Eye (tissue), 1 donor: ENCODE measurements around the gene TBC1D3B.
"Not testable (repeated sequence)": the region's sequence is repeated elsewhere in the genome, so short reads cannot be mapped to it uniquely, and the experiment has no call there.

ENCODE experiments used
- DNase-seq: peaks from one replicate; pipeline ENCODE4 v3.0.0-alpha.2; 2015

Gene TBC1D3B

DNA sequence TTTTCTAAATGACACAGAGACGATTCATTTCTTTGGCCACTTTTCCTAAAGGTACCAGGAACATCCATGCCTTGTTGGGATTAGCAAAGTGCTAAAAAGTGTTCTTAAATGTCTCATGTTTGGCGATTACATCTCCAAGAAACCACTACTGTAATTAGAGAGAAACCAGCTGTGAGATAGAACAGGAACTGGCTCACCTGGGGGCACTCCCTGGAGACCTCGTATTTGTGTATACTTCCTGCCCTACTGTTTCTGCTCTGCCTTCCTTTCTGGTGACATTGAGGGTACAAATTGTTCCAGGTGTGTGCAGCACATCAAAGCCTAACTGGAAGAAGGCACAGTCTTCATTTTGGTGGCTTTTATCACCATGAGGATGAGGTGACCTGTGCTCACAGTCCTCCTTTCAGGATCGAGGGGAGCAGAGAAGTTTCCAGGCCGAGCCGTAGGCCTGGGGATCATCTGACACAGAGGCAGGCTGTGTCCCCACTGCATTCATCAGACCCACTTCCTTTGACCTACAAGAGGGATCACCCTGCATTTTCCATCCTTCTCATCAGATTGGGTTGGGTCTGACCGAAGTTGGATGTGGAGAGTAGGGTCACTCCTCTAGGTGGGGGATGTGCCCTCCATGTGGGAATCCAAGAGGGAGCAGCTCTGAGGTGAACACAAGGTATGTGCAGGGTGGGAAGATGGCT, 49.1 kb downstream of the TBC1D3B start:
- DNase-seq = no peak

DNA sequence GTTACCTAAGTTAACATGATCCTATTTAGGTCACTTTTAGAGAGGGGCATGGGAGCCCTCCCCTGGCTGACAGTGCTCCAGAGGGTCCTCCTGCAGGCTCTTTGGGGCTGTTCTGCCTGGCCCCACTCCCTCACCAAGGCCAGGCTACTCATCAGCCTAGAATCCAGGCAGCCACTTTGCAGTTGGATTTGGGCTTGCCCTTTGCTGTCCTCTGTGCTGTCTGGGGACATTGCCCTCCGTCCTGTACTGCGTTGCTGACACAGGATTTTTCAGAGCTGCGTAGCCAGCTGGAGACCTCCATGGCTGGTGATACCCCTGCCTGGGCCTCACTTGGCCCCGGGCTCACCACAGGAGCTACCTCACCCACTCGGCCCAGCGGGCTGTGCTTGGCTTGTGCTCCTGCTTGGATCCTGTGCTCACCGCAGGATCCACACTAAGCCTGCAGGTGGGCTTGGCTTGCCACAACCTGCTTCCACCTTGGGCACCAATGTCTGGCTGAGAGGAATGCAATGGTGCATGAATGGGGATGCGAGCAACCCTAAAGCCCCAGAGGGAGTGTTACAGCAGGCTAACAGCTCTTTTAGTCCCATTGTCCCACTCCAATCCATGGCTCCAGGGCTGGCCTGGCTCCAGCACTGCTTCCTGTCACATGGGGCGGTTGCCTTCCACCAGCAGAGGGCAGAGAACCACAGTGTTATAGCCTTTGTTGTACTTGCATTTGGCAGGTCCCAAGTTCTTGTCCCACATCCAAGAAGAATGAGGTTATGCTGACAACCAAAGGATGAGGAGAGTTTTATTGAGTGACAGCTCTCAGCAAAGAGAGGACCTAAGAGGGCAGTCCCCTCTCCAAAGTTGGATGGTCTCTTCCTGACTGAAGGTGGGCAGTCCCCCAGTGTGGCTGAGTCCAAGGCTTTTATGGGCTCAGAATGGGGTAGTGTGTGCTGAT, 51.3 kb downstream of the TBC1D3B start:
- no peak for DNase-seq

DNA sequence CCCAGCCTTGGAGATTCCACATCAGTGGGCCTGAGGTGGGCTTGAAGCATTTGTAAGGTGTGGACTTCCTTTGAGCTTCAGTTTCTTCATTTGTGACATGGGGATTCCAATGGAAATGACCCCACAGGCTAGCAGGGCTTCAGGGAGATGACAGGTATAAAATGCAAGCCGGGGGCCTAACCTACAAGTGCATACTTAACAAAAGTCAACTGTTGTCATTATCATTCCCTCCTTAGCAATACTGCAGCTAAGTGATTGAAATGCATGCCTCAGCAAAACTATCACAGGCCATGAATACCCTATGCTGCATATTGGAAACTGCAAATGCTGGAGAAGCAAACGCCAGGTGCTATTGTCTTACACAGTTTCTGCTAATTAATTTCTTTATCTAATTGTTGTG, 53.0 kb downstream of the TBC1D3B start:
- no peak for DNase-seq

DNA sequence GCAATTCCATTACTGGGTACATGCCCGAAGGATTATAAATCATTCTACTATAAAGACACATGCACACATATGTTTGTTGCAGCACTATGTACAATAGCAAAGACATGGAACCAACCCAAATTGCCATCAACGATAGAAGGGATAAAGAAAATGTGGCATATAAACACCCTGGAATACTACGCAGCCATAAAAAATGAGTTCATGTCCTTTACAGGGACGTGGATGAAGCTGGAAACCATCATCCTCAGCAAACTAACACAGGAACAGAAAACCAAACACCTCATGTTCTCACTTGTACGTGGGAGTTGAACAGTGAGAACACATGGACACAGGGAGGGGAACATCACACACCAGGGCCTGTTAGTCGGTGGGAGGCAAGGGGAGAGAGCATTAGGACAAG, 55.3 kb downstream of the TBC1D3B start:
- DNase-seq = not testable (repeated sequence)

DNA sequence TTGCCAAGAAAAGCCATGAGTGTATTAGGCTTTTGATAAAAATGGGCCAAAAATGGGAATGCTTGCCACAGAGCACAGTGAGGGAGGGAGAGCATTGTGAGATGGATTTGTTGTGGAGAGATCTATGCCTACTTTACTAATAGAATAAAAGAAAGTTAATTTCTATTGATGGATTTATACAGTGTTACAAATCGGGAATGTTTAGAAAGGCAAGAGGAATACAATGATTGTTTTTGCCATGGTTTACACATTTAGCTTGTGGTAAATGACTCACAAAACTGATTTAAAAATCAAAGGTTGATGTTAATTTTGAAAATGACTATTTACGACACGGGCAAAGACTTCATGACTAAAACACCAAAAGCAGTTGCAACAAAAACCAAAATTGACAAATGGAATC, 56.2 kb downstream of the TBC1D3B start:
- DNase-seq = no peak

DNA sequence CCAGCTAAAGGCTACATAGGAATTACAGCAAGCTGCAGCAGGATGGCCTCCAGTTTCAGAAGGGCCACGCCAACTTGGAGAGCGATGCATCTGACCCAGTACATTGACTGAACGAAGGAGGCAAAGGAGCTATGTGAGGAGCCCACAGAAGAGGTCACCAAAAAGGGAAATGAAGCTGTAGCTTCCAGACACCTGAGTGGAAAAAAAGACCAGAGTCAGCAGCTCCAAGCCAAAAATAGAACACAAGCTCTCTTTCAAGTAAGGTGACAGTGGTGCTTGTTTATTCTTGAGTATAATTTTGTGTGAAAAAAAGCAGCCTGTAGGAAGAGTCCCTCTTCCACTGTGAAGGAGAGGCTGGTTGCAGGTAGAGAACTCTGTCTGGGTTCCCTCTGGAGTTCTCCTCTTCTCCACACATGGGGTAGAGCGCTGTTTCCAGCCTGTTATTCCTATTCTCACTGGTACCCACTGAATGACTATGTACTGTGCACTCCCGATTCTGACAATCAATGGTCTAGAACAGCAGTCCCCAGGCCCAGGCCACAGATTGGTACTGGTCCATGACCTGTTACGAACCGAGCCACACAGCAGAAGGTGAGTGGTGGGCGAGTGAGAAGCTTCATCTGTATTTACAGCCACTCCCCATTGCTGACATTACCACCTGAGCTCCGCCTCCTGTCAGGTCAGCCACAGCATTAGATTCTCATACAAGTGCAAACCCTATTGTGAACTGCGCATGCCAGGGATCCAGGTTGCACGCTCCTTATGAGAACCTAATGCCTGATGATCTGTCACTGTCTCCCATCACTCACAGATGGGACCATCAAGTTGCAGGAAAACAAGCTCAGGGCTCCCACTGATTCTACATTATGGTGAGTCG, 57.7 kb downstream of the TBC1D3B start:
- DNase-seq = no peak

DNA sequence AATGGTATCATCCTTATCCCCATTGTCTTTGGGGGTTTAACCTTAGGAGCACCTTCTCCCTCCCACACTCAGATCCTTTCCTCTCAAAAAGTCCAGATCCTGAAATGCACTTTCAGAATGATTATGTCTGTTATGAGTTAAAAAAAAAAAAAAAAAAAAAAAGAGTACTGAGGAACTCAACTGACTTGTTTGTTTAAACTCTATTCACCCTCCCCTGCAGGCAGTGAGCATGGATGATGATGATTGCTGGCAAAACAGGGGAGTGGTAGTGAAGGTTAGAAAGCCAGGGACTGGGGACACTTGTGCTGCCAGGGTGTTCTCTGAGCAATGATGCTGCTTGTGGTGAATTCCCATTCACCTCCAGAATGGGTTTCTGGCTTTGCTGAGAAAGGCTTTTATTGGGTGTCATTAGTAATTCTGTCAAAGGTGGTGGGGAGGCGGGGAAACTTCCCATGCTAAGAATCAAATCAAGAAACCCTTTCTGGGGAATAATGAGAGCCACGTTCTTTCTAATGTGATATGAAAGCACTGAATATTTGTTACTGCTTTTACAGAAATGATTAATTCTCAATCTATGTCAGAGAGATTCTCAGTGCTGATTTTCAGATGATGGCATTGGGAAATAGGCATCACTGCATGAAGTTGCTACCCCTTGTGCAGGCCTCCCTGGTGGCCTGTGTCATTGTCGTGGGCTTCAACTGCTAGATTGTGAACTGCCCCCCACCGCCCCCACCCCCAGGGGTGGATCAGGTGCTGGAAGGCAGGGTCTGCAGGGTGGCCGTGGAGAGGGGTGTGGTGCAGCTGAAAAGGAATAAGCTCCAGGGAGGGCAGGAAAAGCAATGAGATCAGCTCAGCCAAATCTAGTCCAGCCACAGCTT, 58.7 kb downstream of the TBC1D3B start:
- DNase-seq = peak; percentile 9
